HFFc6 (cell line): ENCODE measurements around the gene GALNTL6. TPM values are rescaled to one million over a fixed set of nuclear protein-coding genes. Genes with fewer than 3 reads are reported as not detected.
A peak's percentile ranks its signal among the peaks of the same experiment; 100 is the strongest.

Experiments
- DNase-seq: peaks from one replicate; pipeline ENCODE4 v3.0.0-alpha.2; 2018
- H3K27ac Mint-ChIP-seq: 2 replicates; pipeline ENCODE4 v1.8.0; 2020; ENCODE audit warnings: mild to moderate bottlenecking, mixed read lengths
- H3K27me3 Mint-ChIP-seq: 2 replicates; pipeline ENCODE4 v1.8.0; 2021; ENCODE audit warnings: mild to moderate bottlenecking, moderate library complexity, mixed read lengths; ENCODE audit not compliant: insufficient read depth
- H3K36me3 Mint-ChIP-seq: 2 replicates; pipeline ENCODE4 v1.8.0; 2021; ENCODE audit warnings: low read depth, mixed read lengths
- H3K4me1 Mint-ChIP-seq: 2 replicates; pipeline ENCODE4 v1.8.0; 2020; ENCODE audit warnings: low read depth, mixed read lengths
- H3K4me3 Mint-ChIP-seq: 2 replicates; pipeline ENCODE4 v1.8.0; 2020; ENCODE audit warnings: mild to moderate bottlenecking, moderate library complexity, mixed read lengths
- H3K9me3 Mint-ChIP-seq: 2 replicates; pipeline ENCODE4 v1.8.0; 2020; ENCODE audit warnings: mild to moderate bottlenecking, mixed read lengths
- total RNA-seq, 6 experiments: library from RNA; stranded (reverse); fragmentation: NEBNext Ultra II Directional; extraction: Animal tissue kit (Norgen Biotek cat#: 25700); gene quantifications; 2 replicates in 1 of 6; 3 replicates in 5 of 6; pipeline ENCODE4 v1.2.3, GENCODE V29; 2021
- TF ChIP-seq, protein P1 (sequence below): fragments of 200-600 bp; sonication (generic); IDR thresholded peaks from 2 replicates; pipeline ENCODE4 v1.5.0; 2021; ENCODE audit warnings: antibody characterized with exemption, mild to moderate bottlenecking

Gene GALNTL6
- total RNA-seq, 6 experiments from 2014 or later = 0.07 TPM; not detected in 5

DNA sequence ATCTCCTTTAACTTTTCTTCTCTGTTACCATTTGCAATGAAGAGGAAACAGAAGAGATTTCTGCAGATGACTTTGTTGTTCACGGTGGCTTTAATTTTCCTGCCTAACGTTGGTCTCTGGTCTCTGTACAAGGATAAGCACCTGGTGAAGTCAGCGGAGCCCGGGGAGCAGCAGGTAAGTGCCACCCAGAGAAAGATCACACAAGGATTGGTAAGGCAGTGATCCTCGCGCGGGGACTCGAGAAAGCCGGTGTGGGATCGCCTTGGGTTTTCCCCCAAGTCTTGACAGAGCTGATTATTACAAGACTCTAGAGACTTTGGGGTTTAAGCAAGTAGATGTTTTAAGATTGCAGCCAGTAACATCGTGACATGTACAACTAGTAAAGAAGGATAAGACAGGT is 1.3 kb downstream of the GALNTL6 start:
- H3K4me1 Mint-ChIP-seq = no peaks in the 10 kb centered on the region; the same call in 1 of the 2 replicates

DNA sequence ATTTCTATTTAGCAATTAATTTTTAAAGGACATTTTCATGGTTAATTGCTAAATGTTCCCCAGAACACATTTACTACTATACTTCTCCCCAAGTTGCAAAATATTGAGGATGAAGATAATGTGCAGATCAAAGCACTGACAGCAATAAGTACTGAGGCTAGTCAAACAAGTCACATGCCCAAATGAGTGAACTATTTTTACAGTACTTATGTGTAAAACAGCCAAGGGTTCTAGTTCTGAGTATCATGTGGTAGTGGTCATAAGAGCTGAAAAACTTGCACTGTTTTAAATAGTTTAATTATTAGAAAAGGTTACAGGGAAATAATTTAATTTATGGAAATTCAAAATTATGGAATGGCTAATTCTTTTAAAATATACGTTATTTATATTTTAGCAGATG is 3.8 kb downstream of the GALNTL6 start:
- Mint-ChIP-seq H3K9me3 (no peaks in the 10 kb centered on the region), H3K27me3 (peaks cover 7% of the 10 kb centered on the region; the same call in 1 of the 2 replicates), H3K36me3 (no peaks in the 10 kb centered on the region), H3K4me1 (no peaks in the 10 kb centered on the region; the same call in 1 of the 2 replicates), H3K4me3 (no peak overlapping the region), H3K27ac (no peak overlapping the region)
- no peak for DNase-seq
- TF ChIP-seq, protein P1, sequence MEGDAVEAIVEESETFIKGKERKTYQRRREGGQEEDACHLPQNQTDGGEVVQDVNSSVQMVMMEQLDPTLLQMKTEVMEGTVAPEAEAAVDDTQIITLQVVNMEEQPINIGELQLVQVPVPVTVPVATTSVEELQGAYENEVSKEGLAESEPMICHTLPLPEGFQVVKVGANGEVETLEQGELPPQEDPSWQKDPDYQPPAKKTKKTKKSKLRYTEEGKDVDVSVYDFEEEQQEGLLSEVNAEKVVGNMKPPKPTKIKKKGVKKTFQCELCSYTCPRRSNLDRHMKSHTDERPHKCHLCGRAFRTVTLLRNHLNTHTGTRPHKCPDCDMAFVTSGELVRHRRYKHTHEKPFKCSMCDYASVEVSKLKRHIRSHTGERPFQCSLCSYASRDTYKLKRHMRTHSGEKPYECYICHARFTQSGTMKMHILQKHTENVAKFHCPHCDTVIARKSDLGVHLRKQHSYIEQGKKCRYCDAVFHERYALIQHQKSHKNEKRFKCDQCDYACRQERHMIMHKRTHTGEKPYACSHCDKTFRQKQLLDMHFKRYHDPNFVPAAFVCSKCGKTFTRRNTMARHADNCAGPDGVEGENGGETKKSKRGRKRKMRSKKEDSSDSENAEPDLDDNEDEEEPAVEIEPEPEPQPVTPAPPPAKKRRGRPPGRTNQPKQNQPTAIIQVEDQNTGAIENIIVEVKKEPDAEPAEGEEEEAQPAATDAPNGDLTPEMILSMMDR = no peak

More for the DNA sequence above, 1.3 kb downstream of the GALNTL6 start:
- DNase-seq = no peak
- TF ChIP-seq, protein P1 = no peak
- H3K27ac Mint-ChIP-seq = no peak overlapping the region
- H3K4me3 Mint-ChIP-seq = no peak overlapping the region
- H3K9me3 Mint-ChIP-seq = no peaks in the 10 kb centered on the region
- H3K27me3 Mint-ChIP-seq = peaks cover 7% of the 10 kb centered on the region; the same call in 1 of the 2 replicates
- no peaks in the 10 kb centered on the region for H3K36me3 Mint-ChIP-seq

DNA sequence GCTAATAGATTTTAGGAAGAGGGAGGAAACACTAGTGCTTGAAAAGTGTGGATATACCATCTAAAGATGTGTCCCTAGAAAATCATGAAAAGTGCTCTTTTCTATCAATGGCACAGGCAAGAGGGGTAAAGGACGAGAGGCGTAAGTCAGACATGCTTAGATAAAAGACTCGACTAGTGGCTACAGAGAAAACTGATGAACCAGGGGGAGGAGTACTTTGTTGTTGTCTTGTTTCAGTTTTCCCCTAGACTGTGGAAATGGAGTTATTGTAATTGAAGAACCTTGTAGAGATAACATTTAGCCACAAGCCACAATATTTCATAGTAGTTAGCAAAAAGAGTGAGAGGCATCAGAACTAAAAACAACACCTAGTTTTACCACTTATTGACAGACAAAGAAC is 21.4 kb downstream of the GALNTL6 start:
- Mint-ChIP-seq H3K36me3 (no peaks in the 10 kb centered on the region), H3K27ac (no peak overlapping the region), H3K27me3 (no peaks in the 10 kb centered on the region; the same call in 1 of the 2 replicates), H3K4me1 (no peaks in the 10 kb centered on the region), H3K9me3 (no peaks in the 10 kb centered on the region), H3K4me3 (no peak overlapping the region)
- DNase-seq = no peak
- TF ChIP-seq, protein P1 = no peak

DNA sequence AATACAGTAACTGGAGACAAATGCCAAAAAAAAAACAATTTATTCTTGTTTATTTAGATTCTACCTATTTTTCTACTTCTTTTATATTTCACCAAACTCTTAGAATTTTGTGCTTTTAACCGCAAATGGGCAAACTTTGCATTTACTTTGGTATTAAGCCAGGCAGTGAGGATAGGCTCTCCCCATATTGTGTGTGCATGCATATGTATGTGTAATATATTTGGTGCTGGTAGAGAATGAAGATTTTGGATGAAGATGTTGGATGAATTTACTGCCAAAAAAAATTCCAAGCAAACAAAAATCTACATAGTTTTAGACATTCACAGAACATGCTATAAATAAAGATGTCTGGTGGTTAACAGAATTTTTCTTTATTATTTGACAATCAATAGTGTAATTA is 30.3 kb downstream of the GALNTL6 start:
- DNase-seq = no peak
- no peaks in the 10 kb centered on the region for H3K36me3 Mint-ChIP-seq
- TF ChIP-seq, protein P1 = no peak
- H3K4me3 Mint-ChIP-seq = no peak overlapping the region
- H3K9me3 Mint-ChIP-seq = no peaks in the 10 kb centered on the region
- H3K4me1 Mint-ChIP-seq = peaks cover 5% of the 10 kb centered on the region
- H3K27me3 Mint-ChIP-seq = peaks cover 3% of the 10 kb centered on the region; the same call in 1 of the 2 replicates
- H3K27ac Mint-ChIP-seq = no peak overlapping the region

DNA sequence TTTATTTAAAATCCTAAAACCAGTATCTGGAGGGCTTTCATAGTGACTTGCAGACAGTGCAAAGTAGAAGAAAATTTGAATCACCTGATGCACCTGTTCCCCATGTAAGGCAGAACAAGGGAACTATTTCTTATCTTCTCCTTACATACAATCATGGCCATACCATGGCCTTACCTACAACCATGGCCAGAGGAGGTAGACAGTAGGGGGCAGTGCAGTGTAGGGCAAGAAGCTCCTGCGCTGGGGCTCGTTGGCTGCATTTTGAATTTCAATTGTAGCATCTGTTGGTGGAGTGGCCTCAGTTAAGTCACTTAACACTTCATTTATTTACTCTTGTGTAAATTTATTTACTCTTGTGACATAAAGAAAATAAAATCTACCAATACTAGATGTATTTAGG is 33.0 kb downstream of the GALNTL6 start:
- Mint-ChIP-seq H3K4me1 (peaks cover 5% of the 10 kb centered on the region), H3K27ac (no peak overlapping the region), H3K4me3 (no peak overlapping the region), H3K9me3 (no peaks in the 10 kb centered on the region), H3K36me3 (no peaks in the 10 kb centered on the region), H3K27me3 (peaks cover 6% of the 10 kb centered on the region; the same call in 1 of the 2 replicates)
- TF ChIP-seq, protein P1 = peak; percentile 86
- peak; percentile 28 for DNase-seq

DNA sequence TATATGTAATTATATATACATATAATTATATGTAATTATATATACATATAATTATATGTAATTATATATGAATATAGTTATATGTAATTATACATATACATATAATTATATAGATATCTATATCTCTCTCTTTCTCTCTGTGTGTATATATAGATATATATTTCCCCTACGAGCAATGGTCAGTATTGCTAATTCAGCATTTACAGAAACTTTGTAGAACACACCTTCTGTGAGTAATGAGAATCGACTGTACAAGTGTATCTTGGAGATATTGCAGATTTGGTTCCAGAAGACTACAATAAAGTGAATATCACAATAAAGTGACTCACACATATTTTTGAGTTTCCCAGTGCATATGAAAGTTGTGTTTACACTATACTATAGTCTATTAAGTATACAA is 33.7 kb downstream of the GALNTL6 start:
- TF ChIP-seq, protein P1 = no peak
- H3K27me3 Mint-ChIP-seq = peaks cover 6% of the 10 kb centered on the region; the same call in 1 of the 2 replicates
- H3K4me3 Mint-ChIP-seq = no peak overlapping the region
- peaks cover 5% of the 10 kb centered on the region for H3K4me1 Mint-ChIP-seq
- no peak overlapping the region for H3K27ac Mint-ChIP-seq
- no peaks in the 10 kb centered on the region for H3K36me3 Mint-ChIP-seq
- no peak for DNase-seq
- H3K9me3 Mint-ChIP-seq = no peaks in the 10 kb centered on the region
